SK-N-SH treated with all-trans-retinoic acid at 6 μM for 48 hours (cell line): ENCODE measurements around the gene MAP3K10.

Experiments used
- ATAC-seq: fragments of 200-7000 bp; cut with Tn5 transposase; 3 replicates; pipeline ENCODE4 v1.9.1; 2020; ENCODE audit warnings: mild to moderate bottlenecking, moderate library complexity
- ARNTL ChIP-seq: fragments of 450-650 bp; formaldehyde crosslinking; IDR thresholded peaks from 2 replicates; pipeline ENCODE4 v1.5.0; 2020; ENCODE audit warnings: low read depth, mild to moderate bottlenecking, moderate library complexity, borderline replicate concordance
- BACH2 ChIP-seq: fragments of 250-450 bp; sonication (Bioruptor Pico); IDR thresholded peaks from 2 replicates; pipeline ENCODE4 v1.9.0; 2021; ENCODE audit warnings: mild to moderate bottlenecking, borderline replicate concordance
- CREB5 ChIP-seq: fragments of 250-450 bp; sonication (Bioruptor Pico); IDR thresholded peaks from 2 replicates; pipeline ENCODE4 v1.5.1; 2020; ENCODE audit warnings: low read depth, mild to moderate bottlenecking, moderate library complexity
- CSRNP3 ChIP-seq: fragments of 250-450 bp; sonication (Bioruptor Pico); IDR thresholded peaks from 2 replicates; pipeline ENCODE4 v1.5.1; 2021; ENCODE audit warnings: mild to moderate bottlenecking, moderate library complexity
- ESRRG ChIP-seq: fragments of 250-450 bp; sonication (Bioruptor Pico); IDR thresholded peaks from 2 replicates; pipeline ENCODE4 v1.6.1; 2021; ENCODE audit warnings: mild to moderate bottlenecking
- GLIS3 ChIP-seq: fragments of 250-450 bp; sonication (Bioruptor Pico); IDR thresholded peaks from 2 replicates; pipeline ENCODE4 v1.5.0; 2020; ENCODE audit warnings: mild to moderate bottlenecking, moderate library complexity
- ISL1 ChIP-seq: fragments of 250-450 bp; sonication (Bioruptor Pico); IDR thresholded peaks from 2 replicates; pipeline ENCODE4 v2.1.2; 2022; ENCODE audit warnings: mild to moderate bottlenecking, moderate library complexity
- OSR1 ChIP-seq: fragments of 250-450 bp; sonication (Bioruptor Pico); IDR thresholded peaks from 2 replicates; pipeline ENCODE4 v1.8.0; 2022; ENCODE audit warnings: moderate library complexity, mild to moderate bottlenecking, inconsistent platforms
- PATZ1 ChIP-seq: fragments of 250-450 bp; sonication (Bioruptor Pico); IDR thresholded peaks from 2 replicates; pipeline ENCODE4 v1.8.0; 2020; ENCODE audit warnings: mild to moderate bottlenecking, moderate library complexity, borderline replicate concordance
- POU6F1 ChIP-seq: fragments of 250-450 bp; sonication (Bioruptor Pico); IDR thresholded peaks from 2 replicates; pipeline ENCODE4 v1.8.0; 2021; ENCODE audit warnings: low read depth, mild to moderate bottlenecking, moderate library complexity, borderline replicate concordance
- PPARA ChIP-seq: fragments of 250-450 bp; sonication (Bioruptor Pico); IDR thresholded peaks from 2 replicates; pipeline ENCODE4 v1.5.0; 2020; ENCODE audit warnings: mild to moderate bottlenecking, borderline replicate concordance
- RARB ChIP-seq: fragments of 250-450 bp; sonication (Bioruptor Pico); IDR thresholded peaks from 2 replicates; pipeline ENCODE4 v1.8.0; 2021; ENCODE audit warnings: mild to moderate bottlenecking, moderate library complexity
- SNAI2 ChIP-seq: fragments of 250-450 bp; sonication (Bioruptor Pico); IDR thresholded peaks from 2 replicates; pipeline ENCODE4 v1.5.0; 2020; ENCODE audit warnings: mild to moderate bottlenecking, moderate library complexity
- TCF4 ChIP-seq: fragments of 250-450 bp; sonication (Bioruptor Pico); IDR thresholded peaks from 2 replicates; pipeline ENCODE4 v1.8.0; 2021; ENCODE audit warnings: mild to moderate bottlenecking, moderate library complexity, borderline replicate concordance
- TSHZ2 ChIP-seq: fragments of 250-450 bp; sonication (Bioruptor Pico); IDR thresholded peaks from 2 replicates; pipeline ENCODE4 v1.5.0; 2020; ENCODE audit warnings: mild to moderate bottlenecking, moderate library complexity
- ZFP3 ChIP-seq: fragments of 250-450 bp; sonication (Bioruptor Pico); IDR thresholded peaks from 2 replicates; pipeline ENCODE4 v1.5.0; 2020; ENCODE audit warnings: mild to moderate bottlenecking, moderate library complexity
- ZFP30 ChIP-seq: fragments of 450-650 bp; formaldehyde crosslinking; IDR thresholded peaks from 2 replicates; pipeline ENCODE4 v1.5.0; 2022; ENCODE audit warnings: mild to moderate bottlenecking, moderate library complexity
- ZNF565 ChIP-seq: fragments of 450-650 bp; formaldehyde crosslinking; conservative IDR thresholded peaks from 2 replicates; pipeline ENCODE4 v1.5.0; 2020; ENCODE audit warnings: low read depth, mild to moderate bottlenecking, moderate library complexity
- ZNF70 ChIP-seq: fragments of 450-650 bp; formaldehyde crosslinking; IDR thresholded peaks from 2 replicates; pipeline ENCODE4 v1.5.0; 2020; ENCODE audit warnings: mild to moderate bottlenecking, moderate library complexity

The MAP3K10 gene

GRCh38 chr19:40240332-40240731 lies 49.1 kb downstream of the MAP3K10 start:
- no peak for ATAC-seq
- TF ChIP-seq BACH2 (CRISPR knock-in tag) (no peak), PATZ1 (no peak)

- ATAC-seq: no peak
- TF ChIP-seq CREB5 (CRISPR knock-in tag) (no peak), TCF4 (CRISPR knock-in tag) (no peak), ZNF565 (CRISPR knock-in tag) (no peak), ISL1 (CRISPR knock-in tag) (no peak), ARNTL (CRISPR knock-in tag) (no peak), PATZ1 (no peak), GLIS3 (CRISPR knock-in tag) (no peak), TSHZ2 (CRISPR knock-in tag) (no peak), ESRRG (CRISPR knock-in tag) (no peak), CSRNP3 (CRISPR knock-in tag) (no peak), ZFP3 (no peak), SNAI2 (CRISPR knock-in tag) (no peak), ZFP30 (CRISPR knock-in tag) (no peak), POU6F1 (CRISPR knock-in tag) (no peak), BACH2 (CRISPR knock-in tag) (no peak), RARB (no peak), ZNF70 (CRISPR knock-in tag) (no peak), OSR1 (CRISPR knock-in tag) (no peak), PPARA (CRISPR knock-in tag) (no peak)
Observed at GRCh38 chr19:40241125-40241808, 50.0 kb downstream of the MAP3K10 start.
